ENCODE data around the gene NHS.
A peak's percentile ranks its signal among the peaks of the same experiment; 100 is the strongest.

Gene NHS

DNA sequence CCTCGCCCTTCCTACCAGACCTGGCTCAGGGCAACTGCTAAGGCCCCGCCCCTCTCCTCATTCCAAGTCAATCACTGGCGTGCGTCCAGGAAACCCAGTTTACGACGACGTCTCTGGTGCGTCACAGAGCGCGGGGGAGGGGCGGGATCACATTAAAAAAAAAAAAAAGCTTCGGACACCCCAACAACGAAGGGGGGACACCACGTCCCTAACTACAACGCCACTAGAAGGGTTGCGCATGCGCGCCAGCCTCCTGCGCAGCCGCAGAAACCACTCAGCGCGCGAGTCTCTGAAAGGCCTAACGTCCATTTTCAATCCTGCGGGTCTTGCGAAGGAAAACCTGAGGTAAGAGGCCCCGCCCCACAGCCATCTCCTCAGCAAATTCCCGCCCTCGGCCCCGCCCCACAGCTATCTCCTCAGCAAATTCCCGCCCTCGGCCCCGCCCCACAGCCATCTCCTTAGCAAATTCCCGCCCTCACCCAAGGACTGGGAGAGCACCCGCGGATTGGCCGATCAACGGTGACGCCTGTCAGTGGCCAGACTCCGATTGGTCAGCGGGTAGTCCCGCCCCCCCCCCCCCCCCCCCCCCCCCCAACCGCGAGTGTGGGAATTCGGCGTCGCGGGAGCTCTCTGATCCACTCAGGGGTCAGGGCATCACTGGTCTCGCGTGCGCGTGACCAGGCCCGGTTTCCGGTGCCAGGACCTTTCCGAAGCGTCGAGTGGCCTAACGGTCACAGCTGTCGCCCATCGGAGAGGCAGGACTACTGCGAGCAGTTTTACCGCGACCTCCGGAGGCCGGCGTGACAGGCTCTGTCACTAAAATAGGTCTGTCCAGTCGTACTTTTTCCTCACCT lies 362.1 kb downstream of the NHS start, which contains the start of gene SCML1:
SCML1 (plus strand) TSS at position 638 of the 854 bp plus-strand sequence. CDS start 6,694 bp downstream, outside the sequence.
- peak; percentile 83 for DNase-seq (ENCODE audit: low spot score)

DNA sequence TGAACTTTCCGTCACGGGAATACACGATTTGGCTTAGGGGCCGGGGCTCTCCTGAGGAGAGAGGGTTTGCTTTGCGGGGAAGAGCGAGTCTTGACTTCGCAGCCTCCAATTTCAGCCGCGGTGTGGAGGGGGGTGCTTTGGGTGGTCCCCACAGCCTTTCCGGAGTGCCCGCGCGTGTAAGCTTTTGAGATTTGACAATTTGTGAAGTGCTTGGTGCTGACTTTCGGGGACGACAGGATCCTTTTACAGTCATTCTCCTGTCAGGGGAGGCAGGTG lies 362.6 kb downstream of the NHS start:
- DNase-seq (ENCODE audit: low spot score): peak; percentile 4

DNA sequence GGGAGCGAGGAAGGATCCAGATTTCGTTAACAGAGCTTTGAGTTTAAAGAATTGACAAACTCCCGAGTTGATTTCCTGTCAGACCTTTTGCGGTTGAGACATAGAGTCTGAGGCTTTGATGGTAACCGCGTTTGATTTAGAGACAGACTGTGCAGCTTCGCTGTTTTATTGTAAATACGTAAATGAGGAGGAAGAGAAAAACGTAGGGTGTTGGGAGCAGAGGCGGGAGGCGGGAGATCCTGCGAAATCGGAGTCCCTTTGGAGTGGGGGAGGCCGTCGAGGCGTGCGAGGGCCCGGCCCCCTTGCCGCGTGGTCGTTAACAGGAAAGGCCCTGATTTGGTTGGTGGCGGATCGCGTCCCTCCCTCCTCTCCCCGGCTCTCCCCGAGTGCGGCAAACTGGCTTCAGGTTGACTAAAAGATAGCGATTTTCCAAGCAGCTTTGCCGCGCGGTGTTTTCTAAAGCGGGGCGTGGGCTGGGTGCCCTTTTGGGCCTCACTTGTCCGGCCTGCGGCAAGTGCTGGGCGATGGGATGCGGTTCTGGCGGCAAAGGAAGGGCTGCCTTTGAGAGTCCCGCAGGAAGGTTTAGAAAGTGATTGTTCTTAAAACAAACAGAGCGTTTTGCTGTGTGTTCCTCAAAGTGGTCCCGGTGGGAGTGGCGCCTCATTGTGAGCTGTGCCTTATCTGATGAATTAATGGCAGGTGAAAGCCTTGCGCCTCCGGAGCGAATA lies 363.1 kb downstream of the NHS start:
- no peak for DNase-seq (ENCODE audit: low spot score)

DNA sequence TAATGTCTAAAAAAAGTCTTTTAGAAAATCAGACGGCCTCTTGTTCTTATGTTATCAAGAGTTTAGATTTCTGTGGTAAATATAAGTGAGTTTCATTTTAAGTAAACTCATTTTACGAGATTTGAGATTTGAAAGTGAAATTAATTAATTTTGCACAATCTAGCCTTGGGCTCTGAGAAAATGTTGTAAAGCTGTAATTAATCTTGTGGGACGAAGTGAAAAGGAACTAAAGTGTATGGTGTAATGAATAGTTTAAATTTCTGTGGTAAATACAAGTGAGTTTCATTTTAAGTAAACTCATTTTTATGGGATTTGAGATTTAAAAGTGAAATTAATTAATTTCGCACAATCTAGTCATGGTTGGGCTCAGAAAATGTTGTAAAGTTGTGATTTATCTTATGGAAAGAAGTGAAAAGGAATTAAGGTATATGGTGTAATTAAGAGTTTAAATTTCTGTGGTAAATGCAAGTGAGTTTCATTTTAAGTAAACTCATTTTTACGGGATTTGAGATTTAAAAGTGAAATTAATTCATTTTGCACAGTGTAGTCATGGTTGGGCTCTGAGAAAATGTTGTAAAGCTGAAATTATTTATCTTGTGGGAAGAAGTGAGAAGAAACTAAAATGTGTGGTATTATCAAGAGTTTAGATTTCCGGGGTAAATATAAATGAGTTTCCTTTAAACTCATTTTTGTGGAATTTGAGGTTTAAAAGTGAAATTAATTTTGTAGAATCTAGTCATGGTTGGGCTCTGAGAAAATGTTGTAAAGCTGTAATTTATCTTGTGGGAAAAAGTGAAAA lies 363.9 kb downstream of the NHS start:
- DNase-seq (ENCODE audit: low spot score): no peak

- DNase-seq (ENCODE audit: low spot score): no peak
Measured at GRCh38 chrX:17740137-17741122, 365.4 kb downstream of the NHS start.

DNA sequence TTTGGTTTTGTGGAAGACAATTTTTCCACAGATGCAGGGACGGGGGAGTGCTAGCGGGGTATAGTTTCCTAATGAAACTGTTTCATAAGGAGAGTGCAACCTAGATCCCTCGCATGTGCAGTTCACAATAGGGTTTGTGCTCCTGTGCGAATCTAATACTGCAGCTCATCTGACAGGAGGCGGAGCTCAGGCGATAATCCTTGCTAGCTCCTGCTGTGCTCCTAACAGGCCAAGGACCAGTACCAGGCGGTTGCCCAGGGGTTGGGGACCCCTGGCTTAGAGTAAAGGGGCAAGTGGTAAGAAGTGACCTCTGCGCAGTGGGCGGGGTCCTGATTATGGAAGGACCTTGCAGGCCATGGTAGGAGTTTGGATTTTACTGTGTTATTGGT lies 366.1 kb downstream of the NHS start:
- DNase-seq (ENCODE audit: low spot score): no peak

DNA sequence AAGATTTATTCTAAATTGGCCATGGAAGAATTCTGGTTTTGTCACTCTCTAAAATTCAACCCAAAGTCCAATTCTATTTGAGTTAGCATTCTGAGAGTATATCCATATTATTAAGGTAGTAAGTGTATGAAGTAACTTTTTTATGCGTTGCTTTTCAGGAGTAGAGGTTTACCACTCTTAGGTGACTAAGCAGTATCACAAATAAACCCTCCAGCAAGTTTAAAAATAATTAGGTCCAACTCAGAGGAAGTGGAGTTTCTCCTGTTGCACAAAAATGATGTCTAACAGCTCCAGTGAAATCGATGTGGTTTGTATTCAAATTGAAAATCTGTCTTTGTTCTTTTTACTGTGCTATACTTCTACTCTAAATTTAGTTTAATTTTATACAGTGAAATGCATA lies 368.9 kb downstream of the NHS start:
- DNase-seq (ENCODE audit: low spot score): no peak

DNA sequence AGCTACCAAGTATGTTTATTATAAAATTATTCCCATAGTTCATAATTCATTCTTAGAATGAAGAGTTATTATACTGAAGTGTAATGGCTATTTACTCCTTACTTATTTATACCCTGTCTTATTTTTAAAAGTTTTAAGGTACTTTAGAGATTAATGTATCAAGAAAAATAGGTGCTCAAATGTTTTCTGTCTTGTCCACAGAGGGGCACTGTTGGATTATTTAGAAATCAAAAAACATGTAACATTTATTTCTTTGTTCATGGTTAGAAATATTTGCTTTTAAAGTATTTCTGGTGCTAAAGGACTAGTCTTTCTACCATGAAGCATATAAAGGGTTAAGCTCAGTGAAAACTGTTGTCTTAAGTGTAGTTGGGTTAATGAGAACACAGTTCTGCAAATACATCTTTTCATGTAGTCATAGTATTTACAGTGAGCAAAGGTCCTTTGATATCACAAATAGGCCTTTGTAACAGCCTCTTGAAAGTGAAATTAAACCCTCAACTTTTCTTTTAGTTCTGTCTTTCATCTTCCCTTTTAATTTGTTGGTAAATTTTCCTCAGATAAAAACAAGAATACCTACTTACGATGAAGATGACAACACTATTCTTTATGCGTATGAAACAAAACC lies 370.0 kb downstream of the NHS start:
- no peak for DNase-seq (ENCODE audit: low spot score)

GRCh38 chrX:17747692-17748091 lies 372.7 kb downstream of the NHS start:
- no peak for DNase-seq (ENCODE audit: low spot score)

DNA sequence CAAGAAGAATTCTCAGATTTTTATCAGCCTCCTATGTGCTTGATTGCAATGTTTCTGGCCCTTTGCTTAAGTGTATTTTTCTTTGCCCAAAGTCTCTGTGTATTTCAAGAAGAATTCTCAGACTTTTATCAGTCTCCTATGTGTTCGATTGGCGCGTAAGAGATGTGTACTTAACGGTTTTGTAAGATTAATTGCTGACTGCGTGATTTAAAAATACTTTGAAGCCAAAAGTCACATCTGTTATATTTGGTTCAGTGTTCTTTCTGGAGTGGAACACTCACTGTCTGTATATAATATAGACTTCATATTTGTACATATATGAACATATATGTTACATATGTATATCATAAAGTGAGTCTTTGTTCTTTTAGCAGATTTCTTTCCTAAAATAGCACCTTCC lies 373.7 kb downstream of the NHS start:
- no peak for DNase-seq (ENCODE audit: low spot score)

DNA sequence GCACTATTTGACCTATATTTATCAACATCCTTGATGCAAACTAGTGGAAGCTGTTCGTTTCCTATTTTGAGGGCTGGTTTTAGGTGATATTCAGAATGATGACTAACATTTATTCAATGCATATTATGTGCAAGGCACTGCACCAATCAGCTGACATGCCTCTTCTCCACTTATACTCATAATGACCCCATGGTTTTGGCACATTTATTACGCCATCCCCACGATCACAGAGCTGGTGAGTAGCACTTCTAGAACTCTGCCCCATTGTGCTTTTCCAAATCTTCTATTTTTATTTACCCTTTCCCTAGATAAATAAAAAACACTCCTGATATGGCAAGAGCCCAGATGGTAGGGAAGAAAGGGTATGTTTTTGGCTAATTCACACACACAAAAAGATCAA lies 375.4 kb downstream of the NHS start:
- no peak for DNase-seq (ENCODE audit: low spot score)

GRCh38 chrX:17758382-17758781 lies 383.4 kb downstream of the NHS start:
- DNase-seq (ENCODE audit: low spot score): no peak

DNA sequence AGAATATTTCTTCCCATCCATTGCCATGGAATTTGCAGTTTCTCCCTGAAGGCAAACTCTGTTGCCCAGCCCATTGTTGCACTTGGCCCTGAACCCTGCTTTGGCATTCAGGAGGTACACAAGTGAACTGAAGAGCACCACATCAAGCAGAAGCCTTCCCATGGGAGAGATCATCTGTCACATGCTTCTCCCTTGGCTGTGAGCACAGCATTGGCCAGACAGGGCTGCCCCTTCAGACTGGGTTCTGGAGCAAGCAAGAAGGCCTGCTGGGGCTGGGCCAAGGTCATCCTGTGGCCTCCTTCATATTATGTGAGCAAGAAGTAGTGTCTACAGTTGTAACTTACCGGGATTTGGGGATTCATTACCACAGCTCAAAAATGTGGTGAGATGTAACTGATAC lies 385.0 kb downstream of the NHS start:
- DNase-seq (ENCODE audit: low spot score): no peak

DNA sequence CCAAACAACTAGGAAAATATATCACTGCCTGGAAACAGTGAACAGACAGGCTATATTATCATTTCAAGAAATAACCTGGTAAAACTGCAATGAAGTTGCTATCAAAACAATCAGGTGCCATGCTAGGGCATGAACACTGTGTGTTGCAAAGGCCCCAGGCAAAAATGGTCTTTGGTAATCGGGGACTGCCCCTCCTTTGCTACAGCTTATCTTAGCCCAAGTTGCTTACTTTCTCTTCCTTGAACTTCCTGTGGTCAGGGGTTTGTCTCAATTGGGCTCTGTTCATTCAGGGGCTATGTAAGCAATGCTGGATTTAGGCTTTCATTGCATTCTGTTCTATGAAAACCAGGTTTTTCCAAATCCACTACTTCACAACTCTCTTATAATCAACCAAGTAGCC lies 392.7 kb downstream of the NHS start:
- DNase-seq (ENCODE audit: low spot score): no peak

DNA sequence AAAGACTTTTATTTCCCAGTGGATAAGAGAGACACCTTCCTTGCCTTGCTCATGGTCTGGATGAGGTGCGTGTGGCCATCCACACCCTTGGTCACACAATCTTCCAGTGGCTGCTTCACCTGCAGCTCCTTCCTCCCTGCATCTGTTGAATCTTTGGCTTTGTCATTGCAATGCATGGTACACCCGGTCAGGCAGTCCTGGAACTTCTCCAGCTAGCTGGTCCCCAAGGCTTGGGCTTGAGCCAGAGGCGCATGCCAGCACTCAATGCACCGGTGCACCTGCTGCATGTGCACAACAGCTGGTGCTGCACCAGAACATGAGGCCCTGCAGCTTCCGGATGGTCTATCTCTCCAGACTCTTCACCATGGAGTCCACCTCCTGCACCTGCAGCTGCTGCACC lies 394.0 kb downstream of the NHS start:
- no peak for DNase-seq (ENCODE audit: low spot score)

DNA sequence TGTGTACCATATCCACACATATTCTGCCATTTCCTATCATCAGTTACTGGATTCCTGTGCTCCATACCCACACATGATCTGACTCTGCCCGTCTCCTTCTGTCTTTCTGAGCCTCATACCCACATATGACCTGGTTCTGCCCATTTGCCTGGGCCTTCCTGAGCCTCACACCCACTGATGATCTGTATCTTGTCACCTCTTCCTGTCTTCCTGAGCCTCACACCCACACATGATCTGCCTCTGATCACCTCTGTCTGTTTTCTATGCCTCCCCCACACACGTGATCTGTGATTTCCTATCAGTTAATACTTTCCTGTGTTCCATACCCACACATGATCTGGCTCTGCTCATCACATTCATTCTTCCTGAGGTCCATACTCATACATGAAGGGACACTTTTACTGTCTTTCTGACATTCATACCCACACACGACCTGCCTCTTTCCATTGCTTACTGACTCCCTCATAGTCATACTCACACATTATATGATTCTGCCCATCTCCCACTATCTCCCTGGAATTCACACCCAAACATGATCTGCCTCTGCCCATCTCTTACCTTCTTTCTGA lies 394.8 kb downstream of the NHS start:
- no peak for DNase-seq (ENCODE audit: low spot score)

GRCh38 chrX:17773221-17773876 lies 398.3 kb downstream of the NHS start:
- DNase-seq (ENCODE audit: low spot score): no peak

GRCh38 chrX:17774053-17774452 lies 399.1 kb downstream of the NHS start:
- no peak for DNase-seq (ENCODE audit: low spot score)

- DNase-seq (ENCODE audit: low spot score): no peak
Measured at GRCh38 chrX:17778997-17779396, 404.0 kb downstream of the NHS start.

DNA sequence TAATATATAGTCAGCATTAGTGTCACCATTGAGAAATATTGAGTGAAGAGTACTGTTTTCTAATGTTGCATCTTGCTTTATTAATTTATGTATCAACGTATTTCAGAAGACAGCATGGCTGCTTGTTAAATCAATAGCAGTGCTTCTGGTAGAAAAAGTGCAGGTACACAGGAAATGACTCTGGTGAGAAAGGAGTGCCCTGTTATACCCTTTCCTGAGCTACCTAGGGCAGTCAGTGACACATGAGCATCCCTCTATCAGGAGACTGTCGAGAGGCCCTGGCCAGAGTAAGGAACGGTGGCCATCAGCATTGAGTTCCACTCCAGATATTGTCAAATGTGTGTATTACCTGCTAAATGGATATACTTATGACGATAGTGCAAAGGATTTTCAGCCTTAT lies 404.4 kb downstream of the NHS start:
- no peak for DNase-seq (ENCODE audit: low spot score)
